ENCODE data around the gene IGFBP3. TPM values are rescaled to one million over a fixed set of nuclear protein-coding genes. Genes with fewer than 3 reads are reported as not detected.

The IGFBP3 gene
- total RNA-seq (1 to 10 TPM; 8.0 to 10.0 TPM), total RNA-seq (0 to 58.9 (median 4.5) reads per million in 172 experiments)
- 6.4 TPM for polyA plus RNA-seq (2013, experiment 1 of 2)
- 16.1 TPM for polyA plus RNA-seq (2013, experiment 2 of 2)

- Mint-ChIP-seq H3K4me1 (ENCODE audit: low read depth) (peaks cover 19% of the 10 kb centered on the region), H3K27ac (peak within 1 kb of the TSS; percentile 67), H3K27me3 (peaks cover 87% of the 10 kb centered on the region), H3K9me3 (no peaks in the 10 kb centered on the region), H3K36me3 (ENCODE audit: low read depth) (no peaks in the 10 kb centered on the region), H3K4me3 (peak within 1 kb of the TSS; percentile 38)
- peak in 6 of 14 experiments; percentile 12 to 70 (median 38) for DNase-seq
- CTCF ChIA-PET, result no interaction called here
- peaks cover 33% of the 10 kb centered on the region for H3K4me1 ChIP-seq (ENCODE audit: insufficient read depth, low read length)
- TF ChIP-seq CTCF (IDR thresholded peaks at IDR 0.05), result no peak
- intact Hi-C loops (cut with DNase I, micrococcal nuclease), result no loop called here
- peaks cover 38 to 63% of the 10 kb centered on the region in 2 experiments for H3K27me3 ChIP-seq (ENCODE audit: control insufficient read depth in 1 of 2, insufficient read depth in 2 of 2, low read length in 2 of 2)
- peak; percentile 49 for ATAC-seq (ENCODE audit: poor library complexity)
- H3K9me3 ChIP-seq (ENCODE audit: control insufficient read depth in 1 of 2, insufficient read depth in 1 of 2, low read length in 2 of 2), result peaks cover 0 to 4% of the 10 kb centered on the region in 2 experiments
- POLR2A ChIA-PET, result interaction anchor here (1.0 to 1.9 kb wide), 2 partner anchors 19 to 152 kb away, joined by 3 to 6 read pairs; no protein-coding TSS in a partner anchor
- no peak within 1 kb of the TSS for H3K27ac ChIP-seq (ENCODE audit: low read depth in 1 of 2, low read length in 2 of 2)
- H3K36me3 ChIP-seq (ENCODE audit: insufficient read depth, low read length), result no peaks in the 10 kb centered on the region
- H3K4me3 ChIP-seq (ENCODE audit: low read length), result peak within 1 kb of the TSS; percentile 13
These were observed at the start of gene IGFBP3 for GRCh38 chr7:45920502-45921380. TSS of gene IGFBP3 (minus strand) at chr7:45921272. CDS start at chr7:45921140, 132 bp downstream.

GRCh38 chr7:45970454-45970853 is 49.4 kb upstream of the IGFBP3 start:
- ATAC-seq (ENCODE audit: poor library complexity) (no peak), DNase-seq (no peak)
- H3K4me1 Mint-ChIP-seq (ENCODE audit: low read depth), result no peaks in the 10 kb centered on the region
- H3K9me3 ChIP-seq (ENCODE audit: control insufficient read depth in 1 of 2, insufficient read depth in 1 of 2, low read length in 2 of 2), result peaks cover 0 to 17% of the 10 kb centered on the region in 2 experiments
- H3K4me1 ChIP-seq (ENCODE audit: insufficient read depth, low read length), result no peaks in the 10 kb centered on the region
- no peaks in the 10 kb centered on the region for H3K27me3 ChIP-seq (ENCODE audit: control insufficient read depth in 1 of 2, insufficient read depth in 2 of 2, low read length in 2 of 2)
- H3K4me3 ChIP-seq (ENCODE audit: low read length), result no peak overlapping the region
- H3K36me3 Mint-ChIP-seq (ENCODE audit: low read depth), result peaks cover 17% of the 10 kb centered on the region
- H3K36me3 ChIP-seq (ENCODE audit: insufficient read depth, low read length), result no peaks in the 10 kb centered on the region
- H3K4me3 Mint-ChIP-seq, result no peak overlapping the region
- ChIA-PET POLR2A (no interaction called here), CTCF (no interaction called here)
- intact Hi-C loops (cut with DNase I, micrococcal nuclease), result no loop called here
- H3K27ac Mint-ChIP-seq, result no peak overlapping the region
- no peaks in the 10 kb centered on the region for H3K27me3 Mint-ChIP-seq
- no peak overlapping the region for H3K27ac ChIP-seq (ENCODE audit: low read depth in 1 of 2, low read length in 2 of 2)
- TF ChIP-seq CTCF (IDR thresholded peaks at IDR 0.05), result no peak
- H3K9me3 Mint-ChIP-seq, result no peaks in the 10 kb centered on the region

- no peaks in the 10 kb centered on the region for H3K27me3 ChIP-seq (ENCODE audit: control insufficient read depth in 1 of 2, insufficient read depth in 2 of 2, low read length in 2 of 2)
- Mint-ChIP-seq H3K4me3 (no peak overlapping the region), H3K27me3 (no peaks in the 10 kb centered on the region), H3K27ac (no peak overlapping the region), H3K36me3 (ENCODE audit: low read depth) (peaks cover 17% of the 10 kb centered on the region), H3K9me3 (no peaks in the 10 kb centered on the region), H3K4me1 (ENCODE audit: low read depth) (no peaks in the 10 kb centered on the region)
- no peak for ATAC-seq (ENCODE audit: poor library complexity)
- CTCF ChIA-PET, result no interaction called here
- POLR2A ChIA-PET, result no interaction called here
- H3K4me1 ChIP-seq (ENCODE audit: insufficient read depth, low read length), result no peaks in the 10 kb centered on the region
- peaks cover 0 to 17% of the 10 kb centered on the region in 2 experiments for H3K9me3 ChIP-seq (ENCODE audit: control insufficient read depth in 1 of 2, insufficient read depth in 1 of 2, low read length in 2 of 2)
- TF ChIP-seq CTCF (IDR thresholded peaks at IDR 0.05), result no peak
- no peaks in the 10 kb centered on the region for H3K36me3 ChIP-seq (ENCODE audit: insufficient read depth, low read length)
- H3K4me3 ChIP-seq (ENCODE audit: low read length), result no peak overlapping the region
- intact Hi-C loops (cut with DNase I, micrococcal nuclease), result no loop called here
- no peak overlapping the region for H3K27ac ChIP-seq (ENCODE audit: low read depth in 1 of 2, low read length in 2 of 2)
- DNase-seq, result no peak
These were observed 48.9 kb upstream of the IGFBP3 start for GRCh38 chr7:45969940-45970339.
